A549 (cell line): ENCODE results near the gene FSTL5. TPM values are rescaled to one million over a fixed set of nuclear protein-coding genes. Genes with fewer than 3 reads are reported as not detected.
A peak's percentile ranks its signal among the peaks of the same experiment; 100 is the strongest.

Experiments used
- ATAC-seq, 2 experiments: fragments of 200-7000 bp in 1 of 2; fragments of >200 bp in 1 of 2; cut with Nextera tagmentation in 1 of 2; cut with Tn5 transposase in 1 of 2; 3 replicates each; pipeline versions ENCODE4 v1.8.0 to v1.9.1; 2018 to 2020; ENCODE audit warnings: mild to moderate bottlenecking in 1 of 2, moderate library complexity in 1 of 2
- CTCF ChIA-PET: fragments of 300-600 bp; sonication (Branson Sonifier 250); formaldehyde crosslinking; extraction: SDS; loops from one replicate; lab custom pipeline; 2021; ENCODE audit warnings: antibody characterized with exemption, inconsistent platforms; lab: Yijun Ruan, JAX
- POLR2A ChIA-PET: fragments of 350-600 bp; formaldehyde crosslinking; extraction: SDS; loops from one replicate; lab custom pipeline; 2021; ENCODE audit warnings: antibody characterized with exemption, inconsistent platforms; lab: Yijun Ruan, JAX
- DNase-seq, 2 experiments: peaks; one replicate each; pipeline versions ENCODE4 v3.0.0 to v3.0.0-alpha.2; 2011 to 2016; ENCODE audit warnings: low read depth in 1 of 2, low spot score in 1 of 2
- FAIRE-seq: peaks from 2 replicates; lab custom pipeline; 2011; peaks lifted over from hg19 to GRCh38; lab: Jason Lieb, UNC
- H3K27ac ChIP-seq, 2 experiments: fragments of >200 bp; sonication (Bioruptor Twin); formaldehyde crosslinking; 3 replicates each; pipeline ENCODE4 v1.5.1; 2016 to 2017
- H3K4me1 ChIP-seq: fragments of >200 bp; sonication (Bioruptor Twin); formaldehyde crosslinking; 3 replicates; pipeline ENCODE4 v1.6.1; 2016
- H3K4me2 ChIP-seq: fragments of >200 bp; sonication (Bioruptor Twin); formaldehyde crosslinking; 3 replicates; pipeline ENCODE4 v1.6.1; 2016
- H3K4me3 ChIP-seq: fragments of >200 bp; sonication (Bioruptor Twin); formaldehyde crosslinking; 3 replicates; pipeline ENCODE4 v1.5.1; 2016
- H3K9me3 ChIP-seq: fragments of >200 bp; sonication (Bioruptor Twin); formaldehyde crosslinking; 3 replicates; pipeline ENCODE4 v1.6.1; 2016
- BHLHE40 ChIP-seq: IDR thresholded peaks from 2 replicates; pipeline ENCODE4 v1.6.1; 2012; ENCODE audit warnings: low read depth, low read length, inconsistent platforms
- CBX2 ChIP-seq: fragments of 200-600 bp; sonication (generic); IDR thresholded peaks from 2 replicates; pipeline ENCODE4 v1.6.1; 2016; ENCODE audit warnings: low read depth, mild to moderate bottlenecking, borderline replicate concordance
- E2F6 ChIP-seq: IDR thresholded peaks from 2 replicates; pipeline ENCODE4 v1.6.1; 2012; ENCODE audit warnings: low read depth, borderline replicate concordance
- EHF ChIP-seq: fragments of 250-450 bp; sonication (Bioruptor Pico); IDR thresholded peaks from 2 replicates; pipeline ENCODE4 v1.5.0; 2020; ENCODE audit warnings: mild to moderate bottlenecking
- ELK1 ChIP-seq: fragments of 150-350 bp; IDR thresholded peaks from 2 replicates; pipeline ENCODE4 v1.6.1; 2014; ENCODE audit warnings: low read depth, mild to moderate bottlenecking, low read length
- EP300 ChIP-seq, 2 experiments: fragments of >200 bp; sonication (Bioruptor Twin); formaldehyde crosslinking; IDR thresholded peaks; 2 replicates in 1 of 2; 3 replicates in 1 of 2; pipeline ENCODE4 v1.6.1; 2016 to 2017
- FOSB ChIP-seq: fragments of 250-450 bp; sonication (Bioruptor Pico); IDR thresholded peaks from 2 replicates; pipeline ENCODE4 v1.5.0; 2020; ENCODE audit warnings: mild to moderate bottlenecking, moderate library complexity
- FOXS1 ChIP-seq: fragments of 250-450 bp; sonication (Bioruptor Pico); IDR thresholded peaks from 2 replicates; pipeline ENCODE4 v1.5.0; 2020; ENCODE audit warnings: mild to moderate bottlenecking, moderate library complexity
- GATA3 ChIP-seq: IDR thresholded peaks from 2 replicates; pipeline ENCODE4 v1.6.1; 2012; ENCODE audit warnings: borderline replicate concordance
- HES2 ChIP-seq: fragments of >200 bp; sonication (Bioruptor Twin); formaldehyde crosslinking; IDR thresholded peaks from 2 replicates; pipeline ENCODE4 v1.6.1; 2016
- HEYL ChIP-seq: fragments of 250-450 bp; sonication (Bioruptor Pico); IDR thresholded peaks from 2 replicates; pipeline ENCODE4 v1.8.0; 2021; ENCODE audit warnings: mild to moderate bottlenecking, moderate library complexity
- HMGXB4 ChIP-seq: fragments of 250-450 bp; sonication (Bioruptor Pico); IDR thresholded peaks from 2 replicates; pipeline ENCODE4 v1.5.0; 2021; ENCODE audit warnings: mild to moderate bottlenecking, moderate library complexity, borderline replicate concordance
- HOXA7 ChIP-seq: fragments of 250-450 bp; sonication (Bioruptor Pico); IDR thresholded peaks from 2 replicates; pipeline ENCODE4 v1.5.0; 2020; ENCODE audit warnings: mild to moderate bottlenecking, moderate library complexity
- HOXB13 ChIP-seq: fragments of 250-450 bp; sonication (Bioruptor Pico); IDR thresholded peaks from 2 replicates; pipeline ENCODE4 v1.5.0; 2020; ENCODE audit warnings: low read depth, mild to moderate bottlenecking, moderate library complexity
- JUN ChIP-seq, 2 experiments: fragments of >200 bp; sonication (Bioruptor Twin); formaldehyde crosslinking; IDR thresholded peaks; 2 replicates in 1 of 2; 3 replicates in 1 of 2; pipeline ENCODE4 v1.6.1; 2016 to 2017
- KDM1A ChIP-seq: fragments of 200-600 bp; sonication (generic); IDR thresholded peaks from 2 replicates; pipeline ENCODE4 v1.6.1; 2016; ENCODE audit warnings: low read depth, mild to moderate bottlenecking
- MAFK ChIP-seq: fragments of 450-650 bp; IDR thresholded peaks from 2 replicates; pipeline ENCODE4 v1.6.1; 2014; ENCODE audit not compliant: partially characterized antibody
- MAX ChIP-seq: IDR thresholded peaks from 2 replicates; pipeline ENCODE4 v1.6.1; 2012
- NFE2L2 ChIP-seq: fragments of 150-350 bp; conservative IDR thresholded peaks from 2 replicates; pipeline ENCODE4 v1.6.1; 2014; ENCODE audit warnings: low read length
- NR3C1 ChIP-seq: fragments of >200 bp; sonication (Bioruptor Twin); formaldehyde crosslinking; IDR thresholded peaks from 3 replicates; pipeline ENCODE4 v1.6.1; 2017
- PHF8 ChIP-seq: fragments of 200-600 bp; sonication (generic); IDR thresholded peaks from 2 replicates; pipeline ENCODE4 v1.6.1; 2016; ENCODE audit warnings: low read depth, mild to moderate bottlenecking, antibody characterized with exemption, moderate library complexity, borderline replicate concordance
- POLR2AphosphoS2 ChIP-seq: conservative IDR thresholded peaks from 2 replicates; pipeline ENCODE4 v1.6.1; 2012; ENCODE audit warnings: low read length, improper control_type of control experiment, inconsistent platforms
- RAD21 ChIP-seq, 2 experiments: fragments of >200 bp in 1 of 2; sonication (Bioruptor Twin) in 1 of 2; formaldehyde crosslinking in 1 of 2; IDR thresholded peaks in 1 of 2; conservative IDR thresholded peaks in 1 of 2; 2 replicates in 1 of 2; 3 replicates in 1 of 2; pipeline ENCODE4 v1.6.1; 2012 to 2018; ENCODE audit warnings: inconsistent platforms in 1 of 2
- RARB ChIP-seq: fragments of 250-450 bp; sonication (Bioruptor Pico); IDR thresholded peaks from 2 replicates; pipeline ENCODE4 v1.8.0; 2021; ENCODE audit warnings: mild to moderate bottlenecking, moderate library complexity
- RFX5 ChIP-seq: fragments of 450-650 bp; IDR thresholded peaks from 2 replicates; pipeline ENCODE4 v1.7.1; 2014; ENCODE audit warnings: antibody characterized with exemption, mild to moderate bottlenecking, moderate library complexity
- SMC3 ChIP-seq: fragments of >200 bp; sonication (Bioruptor Twin); formaldehyde crosslinking; IDR thresholded peaks from 3 replicates; pipeline ENCODE4 v1.6.1; 2018; ENCODE audit warnings: inconsistent platforms
- TFCP2L1 ChIP-seq: fragments of 250-450 bp; sonication (Bioruptor Pico); IDR thresholded peaks from 2 replicates; pipeline ENCODE4 v1.5.0; 2021; ENCODE audit warnings: mild to moderate bottlenecking
- USF2 ChIP-seq: fragments of 450-650 bp; IDR thresholded peaks from 2 replicates; pipeline ENCODE4 v1.6.1; 2014; ENCODE audit warnings: antibody characterized with exemption
- ZC3H11A ChIP-seq: fragments of 450-650 bp; IDR thresholded peaks from 2 replicates; pipeline ENCODE4 v1.6.1; 2014; ENCODE audit warnings: antibody characterized with exemption, mild to moderate bottlenecking
- ZFP36 ChIP-seq: fragments of 450-650 bp; IDR thresholded peaks from 2 replicates; pipeline ENCODE4 v1.6.1; 2014; ENCODE audit warnings: borderline replicate concordance; ENCODE audit not compliant: partially characterized antibody
- ZSCAN20 ChIP-seq: fragments of 250-450 bp; sonication (Bioruptor Pico); IDR thresholded peaks from 2 replicates; pipeline ENCODE4 v1.8.0; 2022; ENCODE audit warnings: mild to moderate bottlenecking, moderate library complexity
- WGBS: methylation state at CpG from one replicate; pipeline ENCODE4 v1.1.6; 2017; ENCODE audit errors: missing lambda C conversion rate; 5-methylcytosine and 5-hydroxymethylcytosine counted together
- polyA plus RNA-seq, 4 experiments: library from polyadenylated mRNA; depleted of rRNA in 3 of 4; stranded (reverse); fragments of >200 nt; fragmentation: RNase III in 1 of 4; extraction: RNeasy Plus Mini Kit Qiagen cat#74134 plus additional on column Dnase treatment in 1 of 4; gene quantifications; 2 replicates in 3 of 4; 3 replicates in 1 of 4; pipeline ENCODE4 v1.2.3, GENCODE V29; 2011 to 2017

FSTL5 gene
- polyA plus RNA-seq, 2 of the 4 experiments (the other 2 are of a cell fraction) = 0.06 to 0.10 TPM

- no peak for ATAC-seq
- H3K27ac ChIP-seq = no peak overlapping the region
- POLR2A ChIA-PET = no interaction called here
- TF ChIP-seq USF2 (no peak), JUN (IDR thresholded peaks at IDR 0.05) (no peak), HMGXB4 (no peak), MAFK (no peak), RFX5 (no peak), NR3C1 (no peak), EP300 (IDR thresholded peaks at IDR 0.05) (no peak), ZFP36 (no peak), HEYL (CRISPR knock-in tag) (no peak), HOXB13 (no peak), RARB (no peak), SMC3 (no peak), HES2 (no peak), FOSB (CRISPR knock-in tag) (no peak), E2F6 (no peak), ZC3H11A (no peak), MAX (no peak), ZSCAN20 (CRISPR knock-in tag) (no peak), NFE2L2 (no peak), ELK1 (no peak)
- no peak for DNase-seq
- FAIRE-seq = no peak
- H3K4me1 ChIP-seq = no peaks in the 10 kb centered on the region
- no peaks in the 10 kb centered on the region for H3K9me3 ChIP-seq
- no peak overlapping the region for H3K4me3 ChIP-seq
- no peak overlapping the region for H3K4me2 ChIP-seq
- CTCF ChIA-PET = no interaction called here
These were observed 580.3 kb downstream of the FSTL5 start for GRCh38 chr4:161583549-161583948.

- Histone ChIP-seq H3K4me2 (no peak overlapping the region), H3K4me3 (no peak overlapping the region), H3K27ac (no peak overlapping the region), H3K9me3 (no peaks in the 10 kb centered on the region), H3K4me1 (peaks cover 3% of the 10 kb centered on the region; the same call in 1 of the 3 replicates)
- DNase-seq (peak in 1 of 2 experiments; percentile 26), ATAC-seq (no peak), FAIRE-seq (no peak)
- CTCF ChIA-PET = no interaction called here
- TF ChIP-seq CBX2 (no peak), HOXA7 (CRISPR knock-in tag) (no peak), HMGXB4 (no peak), BHLHE40 (no peak), TFCP2L1 (CRISPR knock-in tag) (no peak), EHF (CRISPR knock-in tag) (no peak), ZFP36 (no peak), RARB (no peak), RAD21 (conservative IDR thresholded peaks at IDR 0.05 in 1 of 2, IDR thresholded peaks at IDR 0.05 in 1 of 2) (no peak), EP300 (IDR thresholded peaks at IDR 0.05) (no peak), FOXS1 (CRISPR knock-in tag) (no peak), POLR2AphosphoS2 (no peak), GATA3 (no peak), KDM1A (no peak), PHF8 (no peak)
- POLR2A ChIA-PET = no interaction called here
- WGBS = 56% methylated on average over 7 of the region's 7 CpGs
These were observed 582.3 kb downstream of the FSTL5 start for GRCh38 chr4:161581262-161582230.
